ENCODE data around the gene IL4R.
"Not testable (repeated sequence)": the region's sequence is repeated elsewhere in the genome, so short reads cannot be mapped to it uniquely, and the experiment has no call there.

Gene IL4R

DNA sequence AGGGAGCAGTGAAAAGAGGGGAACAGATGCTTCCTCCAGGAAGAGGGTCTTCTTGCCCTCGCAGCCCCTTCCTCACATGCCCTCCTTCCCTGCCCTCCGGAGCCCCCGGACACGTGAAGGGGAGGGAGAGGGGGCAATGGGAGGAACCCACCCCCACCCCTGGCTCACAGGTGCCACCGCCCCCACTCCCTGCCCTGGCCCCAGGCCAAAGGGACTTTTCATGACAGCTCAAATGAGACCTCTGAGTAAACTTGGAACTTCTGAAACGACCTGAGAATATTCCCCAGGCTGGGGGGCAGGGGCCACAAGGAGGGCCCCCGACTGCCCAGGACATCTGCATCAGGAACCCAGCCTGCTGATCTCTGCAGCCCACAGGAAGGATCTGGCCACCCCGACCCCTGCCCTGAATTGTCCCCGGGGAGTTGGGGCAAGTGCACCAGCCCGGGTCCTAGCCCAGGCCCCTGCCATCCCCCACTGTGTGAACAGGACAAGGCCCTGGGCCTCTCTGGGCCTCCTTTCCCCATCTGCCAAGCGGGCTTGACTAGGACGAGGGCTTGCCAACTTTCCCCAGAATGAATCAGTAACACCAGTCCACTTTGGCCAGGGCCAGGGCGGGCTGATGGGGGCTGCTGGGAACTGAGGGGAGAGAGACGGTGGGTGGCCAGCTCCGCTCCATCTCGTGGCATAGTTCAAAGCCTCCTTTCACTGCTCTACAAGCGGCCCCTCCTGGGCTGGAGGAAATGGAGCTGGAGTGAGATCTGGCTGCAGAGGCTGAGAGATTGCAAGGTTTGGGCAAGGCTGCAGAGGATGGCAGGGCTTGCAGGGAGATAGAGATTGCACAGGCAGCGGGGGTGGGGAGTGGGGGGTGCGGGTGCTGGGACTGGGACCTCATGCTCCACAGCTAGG lies 92.0 kb downstream of the IL4R start:
- DNase-seq, result no peak

DNA sequence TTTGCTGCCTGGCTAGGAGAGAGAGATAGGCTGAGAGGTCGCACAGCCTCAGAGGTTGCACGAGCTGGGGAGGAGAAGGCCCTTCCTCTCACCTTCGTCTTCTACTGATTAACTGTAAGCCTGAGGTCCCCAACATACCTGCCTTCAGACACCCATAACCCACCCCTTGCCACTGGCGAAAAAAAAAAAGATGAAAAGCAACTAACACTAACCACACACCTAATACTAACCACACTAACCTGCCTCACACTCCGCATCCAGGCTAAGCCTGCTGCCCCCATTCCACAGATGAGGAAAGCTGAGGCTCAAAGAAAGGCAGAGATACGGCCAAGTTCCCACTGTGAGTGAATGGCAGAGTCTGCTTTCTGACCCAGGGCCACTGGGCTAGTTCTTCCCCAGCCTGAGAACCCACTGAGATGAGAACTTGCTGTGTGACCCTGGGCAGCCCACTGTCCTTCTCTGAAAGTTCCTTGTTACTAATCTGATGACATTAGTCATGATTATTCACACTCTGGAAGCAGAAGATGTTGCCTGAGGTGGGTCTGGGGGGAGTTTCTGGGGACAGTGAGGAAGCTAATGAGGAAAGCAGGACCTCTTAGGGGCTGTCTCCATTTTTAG lies 92.8 kb downstream of the IL4R start:
- no peak for DNase-seq

DNA sequence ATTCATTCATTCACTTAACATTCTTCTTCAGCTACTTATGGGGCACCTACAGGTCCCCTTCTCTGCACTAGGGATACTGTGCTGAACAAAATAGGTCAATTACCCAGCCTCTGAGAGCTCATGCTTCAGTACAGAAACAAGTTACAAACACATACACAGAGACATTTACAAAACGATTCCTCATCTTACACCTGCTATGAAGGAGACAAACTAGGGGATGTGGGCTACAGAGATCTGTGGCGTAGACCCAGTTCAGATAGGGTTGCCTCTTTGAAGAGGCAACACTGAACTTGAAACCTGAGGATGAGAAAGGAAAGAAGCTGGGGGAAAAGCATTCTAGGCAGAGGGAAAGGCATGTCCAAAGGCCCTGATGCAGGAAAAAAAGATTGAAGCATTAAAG lies 93.4 kb downstream of the IL4R start:
- DNase-seq, result no peak

DNA sequence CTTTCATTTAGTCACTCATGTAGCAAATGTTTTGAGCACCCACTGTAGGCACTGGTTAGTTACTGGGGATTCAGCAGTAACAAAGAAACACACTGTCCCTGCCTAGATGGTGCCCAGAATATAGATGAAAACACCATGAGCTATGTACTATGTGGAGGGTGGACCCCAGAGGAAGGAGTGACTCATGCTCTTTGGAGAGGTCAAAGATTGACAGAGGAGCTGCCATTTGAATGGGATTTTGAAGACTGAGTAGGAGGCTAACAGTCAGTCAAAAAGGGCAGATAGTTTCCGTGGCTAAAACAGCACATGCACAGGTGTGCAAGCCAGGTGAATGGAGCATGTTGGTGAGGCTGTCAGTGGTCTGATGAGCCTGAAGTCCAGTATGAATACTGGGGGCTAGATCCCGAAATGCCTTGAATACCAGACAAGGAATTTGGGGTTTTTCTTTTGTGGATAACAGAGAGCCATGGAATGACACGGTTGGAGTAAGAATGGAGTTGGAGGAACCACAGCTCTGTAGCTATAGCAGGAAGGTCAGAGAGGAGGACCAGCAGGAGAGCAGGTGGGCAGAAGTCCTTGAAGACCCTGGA lies 94.3 kb downstream of the IL4R start:
- no peak for DNase-seq

DNA sequence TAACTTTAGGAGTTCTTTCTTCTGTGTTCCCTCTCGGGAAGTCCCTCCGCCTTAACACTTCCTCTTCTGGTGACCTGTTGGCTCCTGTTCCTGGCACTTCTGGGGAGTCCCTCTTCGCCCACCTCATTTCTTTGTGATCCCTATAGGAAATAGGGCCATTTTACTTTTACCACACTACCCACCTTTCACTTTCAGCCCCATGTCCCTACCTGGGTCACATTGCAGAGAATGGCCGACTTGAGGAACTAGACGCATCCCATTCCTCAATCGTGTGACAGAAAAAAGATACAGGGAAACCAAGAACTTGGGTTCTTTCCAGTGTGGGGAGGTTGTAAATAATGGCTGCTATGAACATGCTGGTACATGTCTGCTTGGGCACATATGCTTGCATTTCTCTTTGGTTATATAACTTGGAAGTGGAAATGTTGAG lies 94.8 kb downstream of the IL4R start:
- no peak for DNase-seq

DNA sequence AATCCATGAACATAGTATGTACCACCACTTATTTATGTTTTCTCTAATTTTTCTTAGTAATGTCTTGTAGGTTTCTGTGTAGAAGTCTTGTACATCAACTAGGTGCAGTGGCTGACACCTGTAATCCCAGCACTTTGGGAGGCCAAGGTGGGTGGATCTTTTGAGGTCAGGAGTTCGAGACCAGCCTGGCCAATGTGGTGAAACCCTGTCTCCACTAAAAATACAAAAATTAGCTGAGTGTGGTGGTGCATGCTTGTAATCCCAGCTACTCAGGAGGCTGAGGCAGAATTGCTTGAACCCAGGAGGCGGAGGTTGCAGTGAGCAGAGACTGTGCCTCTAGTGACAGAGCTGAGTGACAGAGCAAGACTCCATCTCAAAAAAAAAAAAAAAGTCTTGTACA lies 96.2 kb downstream of the IL4R start:
- DNase-seq, result not testable (repeated sequence)

DNA sequence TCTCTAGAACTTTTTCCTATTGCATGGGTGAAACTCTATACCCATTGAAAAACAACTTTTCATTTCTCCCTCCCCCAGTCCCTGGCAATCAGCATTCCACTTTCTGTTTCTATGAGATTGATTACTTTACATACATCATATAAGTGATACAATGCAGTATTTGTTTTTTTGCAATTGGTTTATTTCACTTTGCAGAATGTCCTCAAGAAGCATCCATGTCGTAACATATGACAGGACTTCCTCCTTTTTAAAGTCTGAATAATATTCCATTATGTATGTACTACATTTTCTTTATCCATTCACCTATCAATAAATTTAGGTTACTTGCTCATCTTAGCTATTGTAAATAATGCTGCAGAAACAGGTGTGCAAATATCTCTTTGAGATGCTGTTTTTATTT lies 97.0 kb downstream of the IL4R start:
- no peak for DNase-seq

DNA sequence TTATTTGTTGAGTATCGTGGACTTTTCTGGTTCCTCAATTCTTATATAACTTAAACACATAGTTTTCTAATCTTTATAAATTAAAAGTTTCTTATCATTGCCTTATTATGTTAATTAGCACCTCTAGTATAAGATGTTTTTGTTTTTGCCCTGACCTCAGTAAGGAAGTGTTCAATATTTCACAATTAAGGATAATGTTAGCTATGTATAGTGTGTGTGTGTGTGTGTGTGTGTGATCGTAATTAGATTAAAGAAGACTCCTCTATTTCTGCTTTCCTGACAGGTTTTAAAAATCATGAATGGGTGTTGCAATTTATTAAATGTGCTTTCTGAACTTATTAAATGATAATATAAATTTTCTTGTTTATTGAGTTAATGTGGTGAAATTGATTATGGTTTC lies 100.2 kb downstream of the IL4R start:
- DNase-seq, result no peak

All from fibroblast of skin of abdomen (primary cell).